Tibial nerve (tissue), 4 donors: Measurements from ENCODE around the gene VRK2.

Source experiments
- CTCF ChIP-seq, 5 experiments: fragments of 200-600 bp in 3 of 5; fragments of 450-650 bp in 2 of 5; sonication (generic) in 3 of 5; IDR thresholded peaks; one replicate each; pipeline ENCODE4 v1.5.1; 2016 to 2019; ENCODE audit warnings: antibody characterized with exemption in 5 of 5, mild to moderate bottlenecking in 3 of 5, moderate library complexity in 2 of 5
- EP300 ChIP-seq, 2 donors: sonication (generic); formaldehyde crosslinking; IDR thresholded peaks; one replicate each; pipeline ENCODE4 v1.6.1; 2017; ENCODE audit warnings: antibody characterized with exemption in 2 of 2, mild to moderate bottlenecking in 1 of 2
- POLR2A ChIP-seq, 2 donors: fragments of 450-650 bp; IDR thresholded peaks; one replicate each; pipeline ENCODE4 v1.6.1; 2017; ENCODE audit warnings: antibody characterized with exemption in 2 of 2, mild to moderate bottlenecking in 2 of 2, moderate library complexity in 2 of 2

DNA sequence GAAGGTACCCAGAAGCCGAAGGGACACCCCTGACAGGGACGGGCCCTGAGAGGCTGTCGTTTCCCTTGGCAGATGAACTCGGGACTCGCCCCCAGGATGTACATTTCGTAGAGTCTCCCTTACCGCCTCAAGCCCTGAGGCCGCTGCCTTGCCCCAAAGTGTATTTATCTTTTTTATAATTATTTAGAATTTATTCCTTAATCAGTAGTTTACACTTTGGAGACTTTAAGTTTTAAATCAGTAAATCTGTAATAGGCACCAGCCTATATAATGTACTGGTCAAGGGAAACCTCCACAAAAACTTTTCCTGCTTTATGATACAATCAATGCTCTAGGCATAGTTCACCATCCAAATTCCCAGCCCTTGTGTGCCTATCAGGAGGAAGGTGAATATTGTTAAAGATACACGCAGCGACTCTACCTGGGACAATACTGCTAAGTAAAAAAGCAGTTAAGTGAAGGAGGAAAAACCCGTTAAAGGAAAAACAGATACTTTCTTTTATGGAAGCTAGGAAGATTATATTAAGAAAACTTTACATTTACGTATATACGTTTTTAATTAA is 848 bp downstream of the VRK2 start:
- TF ChIP-seq CTCF (IDR thresholded peaks at IDR 0.05) (no peak), EP300 (IDR thresholded peaks at IDR 0.05) (no peak), POLR2A (IDR thresholded peaks at IDR 0.05) (no peak)
